GM12891 (cell line): ENCODE measurements around the gene CCDC170.

Source experiments
- PAX5 ChIP-seq: IDR thresholded peaks from 2 replicates; pipeline ENCODE4 v1.6.1; 2011; ENCODE audit warnings: low read length, moderate library complexity, mild to moderate bottlenecking; ENCODE audit not compliant: insufficient read depth, severe bottlenecking
- POLR2A ChIP-seq: IDR thresholded peaks from 2 replicates; pipeline ENCODE4 v1.6.1; 2011; ENCODE audit warnings: low read depth, low read length, control low read depth
- POLR2AphosphoS5 ChIP-seq: IDR thresholded peaks from 2 replicates; pipeline ENCODE4 v1.6.1; 2011; ENCODE audit warnings: low read depth, low read length, control low read depth
- POU2F2 ChIP-seq: IDR thresholded peaks from 2 replicates; pipeline ENCODE4 v1.6.1; 2011; ENCODE audit warnings: low read depth, mild to moderate bottlenecking, control low read depth, low read length, moderate library complexity
- SPI1 ChIP-seq: IDR thresholded peaks from 2 replicates; pipeline ENCODE4 v1.6.1; 2011; ENCODE audit warnings: low read depth, low read length, control low read depth
- TAF1 ChIP-seq: IDR thresholded peaks from 2 replicates; pipeline ENCODE4 v1.6.1; 2011; ENCODE audit warnings: low read depth, low read length, control low read depth

DNA sequence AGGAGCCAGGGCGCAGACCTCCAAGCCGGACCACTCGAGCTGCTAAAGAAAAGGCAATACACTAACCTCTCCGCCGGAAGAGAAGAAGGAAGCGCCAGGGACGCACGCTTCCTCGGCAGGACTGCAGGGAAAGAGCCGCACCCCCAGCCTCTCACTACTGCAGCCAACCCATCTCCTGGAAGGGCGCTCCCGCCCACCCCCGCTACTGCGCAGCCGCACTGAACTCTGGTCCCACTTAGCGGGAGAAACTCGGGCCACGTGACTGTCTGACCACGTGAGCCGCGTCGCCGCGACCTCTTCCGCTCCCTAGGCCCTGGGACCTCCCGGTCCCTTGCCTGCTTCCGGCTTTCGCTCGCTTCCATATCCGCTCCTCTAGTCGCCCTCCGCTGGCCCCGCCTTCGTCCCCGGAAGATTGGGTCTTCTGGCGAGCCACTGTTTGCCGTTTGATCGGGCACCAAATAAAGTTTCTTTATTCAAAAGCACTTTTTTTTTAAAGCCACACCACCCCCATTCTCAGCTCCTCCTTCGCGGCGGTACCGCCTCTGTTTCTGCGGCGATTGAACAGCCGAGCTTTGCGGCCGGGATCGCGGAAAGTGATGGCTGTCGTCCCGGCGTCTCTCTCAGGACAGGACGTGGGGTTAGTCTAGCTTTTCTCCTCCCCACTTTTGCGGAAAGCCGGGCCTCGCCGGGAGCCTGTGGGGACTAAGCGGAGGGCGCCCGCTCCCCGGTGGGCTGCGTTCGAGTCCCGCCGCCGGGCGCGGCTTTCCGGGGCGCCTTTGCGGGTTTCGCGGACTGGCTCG lies 41.7 kb upstream of the CCDC170 start, which contains the start of gene RMND1:
- TF ChIP-seq POLR2AphosphoS5 (peak; percentile 67), PAX5 (peak; percentile 74), POLR2A (peak; percentile 71; the same call in 1 of the 2 replicates), TAF1 (peak; percentile 68), SPI1 (peak; percentile 58), POU2F2 (peak; percentile 43)
